Stimulated activated CD8-positive, alpha-beta memory T cell treated with anti-CD3 and anti-CD28 coated beads, Interleukin-4, amount 100 ng/mL, for 24 hours (primary cell): ENCODE data around the gene SELP.
A peak's percentile ranks its signal among the peaks of the same experiment; 100 is the strongest.

Experiments
- DNase-seq: peaks from one replicate; pipeline ENCODE4 v3.0.0-alpha.2; 2020; ENCODE audit warnings: low read depth

Gene SELP

GRCh38 chr1:169620565-169620964, 9.4 kb downstream of the SELP start:
- DNase-seq, result no peak

GRCh38 chr1:169618367-169618766, 11.6 kb downstream of the SELP start:
- no peak for DNase-seq

GRCh38 chr1:169615803-169616202, 14.1 kb downstream of the SELP start:
- no peak for DNase-seq

GRCh38 chr1:169610858-169611257, 19.1 kb downstream of the SELP start:
- DNase-seq, result no peak

- DNase-seq, result no peak
Observed at GRCh38 chr1:169610108-169610507, 19.8 kb downstream of the SELP start.

- DNase-seq, result no peak
Observed at GRCh38 chr1:169608226-169608625, 21.7 kb downstream of the SELP start.

GRCh38 chr1:169604781-169605560, 25.0 kb downstream of the SELP start:
- no peak for DNase-seq

GRCh38 chr1:169601096-169601881, 28.6 kb downstream of the SELP start:
- DNase-seq, result no peak

- DNase-seq, result no peak
Observed at GRCh38 chr1:169595764-169596711, 33.9 kb downstream of the SELP start.

- DNase-seq, result no peak
Observed at GRCh38 chr1:169594391-169594790, 35.5 kb downstream of the SELP start.

GRCh38 chr1:169590932-169591331, 39.0 kb downstream of the SELP start:
- no peak for DNase-seq

- no peak for DNase-seq
Observed at GRCh38 chr1:169588785-169589485, 41.0 kb downstream of the SELP start.

GRCh38 chr1:169588112-169588511, 41.8 kb downstream of the SELP start:
- DNase-seq, result no peak

GRCh38 chr1:169586395-169587255, 43.3 kb downstream of the SELP start, which contains the start of gene F5:
TSS of gene F5 (minus strand) at chr1:169586481. CDS start at chr1:169586386, 95 bp downstream.
- DNase-seq, result peak; percentile 53

GRCh38 chr1:169586067-169586394, 43.9 kb downstream of the SELP start:
- no peak for DNase-seq

GRCh38 chr1:169585181-169585580, 44.7 kb downstream of the SELP start:
- DNase-seq, result no peak

- no peak for DNase-seq
Observed at GRCh38 chr1:169584483-169585144, 45.3 kb downstream of the SELP start.

- DNase-seq, result no peak
Observed at GRCh38 chr1:169577981-169578738, 51.8 kb downstream of the SELP start.

GRCh38 chr1:169576935-169577331, 53.0 kb downstream of the SELP start:
- no peak for DNase-seq
